Sigmoid colon (tissue), 3 donors: Measurements from ENCODE around the gene SUCO.

Source experiments
- CTCF ChIP-seq, 4 experiments: fragments of 450-650 bp in 3 of 4; fragments of 200-600 bp in 1 of 4; IDR thresholded peaks; one replicate each; pipeline ENCODE4 v1.5.1; 2016 to 2019; ENCODE audit warnings: antibody characterized with exemption in 4 of 4, mild to moderate bottlenecking in 3 of 4, moderate library complexity in 2 of 4
- POLR2A ChIP-seq, 2 donors: fragments of 450-650 bp; IDR thresholded peaks; one replicate each; pipeline ENCODE4 v1.6.1; 2016; ENCODE audit warnings: antibody characterized with exemption in 2 of 2, mild to moderate bottlenecking in 2 of 2, moderate library complexity in 2 of 2

GRCh38 chr1:172512591-172512990 is 20.4 kb upstream of the SUCO start:
- TF ChIP-seq POLR2A (IDR thresholded peaks at IDR 0.05) (no peak), CTCF (IDR thresholded peaks at IDR 0.05) (no peak)
